GM21723 (cell line): ENCODE measurements around the gene SLC6A18.
"Not testable (repeated sequence)": the region's sequence is repeated elsewhere in the genome, so short reads cannot be mapped to it uniquely, and the experiment has no call there.

Experiments
- ATAC-seq: cut with Tn5 transposase; IDR thresholded peaks from one replicate; pipeline ENCODE4 v1.9.1; 2021; ENCODE audit warnings: mild to moderate bottlenecking, moderate library complexity; ENCODE audit not compliant: unreplicated experiment

SLC6A18 gene

DNA sequence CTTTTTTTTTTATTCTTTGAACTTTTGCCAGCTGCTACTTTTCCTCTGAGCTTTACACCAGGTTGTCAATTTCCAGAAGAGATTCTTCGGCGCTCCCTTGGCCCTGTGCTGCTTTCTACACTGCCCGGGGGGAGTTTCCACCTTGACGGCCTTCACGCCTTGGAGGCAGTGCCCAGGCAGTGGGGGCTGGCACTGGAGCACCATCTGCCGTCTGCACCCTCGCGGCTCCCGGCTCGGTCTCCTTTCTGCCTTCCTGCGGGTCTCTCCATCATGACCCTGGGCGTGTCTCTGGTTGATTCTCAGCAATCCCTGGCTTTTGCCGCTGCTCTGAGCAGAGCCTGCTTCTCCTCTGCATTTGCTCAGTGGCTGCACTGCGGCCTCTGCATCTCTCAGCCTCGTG, 2.9 kb downstream of the SLC6A18 start:
- no peak for ATAC-seq

- not testable (repeated sequence) for ATAC-seq
Observed at GRCh38 chr5:1229023-1229422, 3.8 kb downstream of the SLC6A18 start.

- ATAC-seq: no peak
Observed at GRCh38 chr5:1229822-1230221, 4.6 kb downstream of the SLC6A18 start.

DNA sequence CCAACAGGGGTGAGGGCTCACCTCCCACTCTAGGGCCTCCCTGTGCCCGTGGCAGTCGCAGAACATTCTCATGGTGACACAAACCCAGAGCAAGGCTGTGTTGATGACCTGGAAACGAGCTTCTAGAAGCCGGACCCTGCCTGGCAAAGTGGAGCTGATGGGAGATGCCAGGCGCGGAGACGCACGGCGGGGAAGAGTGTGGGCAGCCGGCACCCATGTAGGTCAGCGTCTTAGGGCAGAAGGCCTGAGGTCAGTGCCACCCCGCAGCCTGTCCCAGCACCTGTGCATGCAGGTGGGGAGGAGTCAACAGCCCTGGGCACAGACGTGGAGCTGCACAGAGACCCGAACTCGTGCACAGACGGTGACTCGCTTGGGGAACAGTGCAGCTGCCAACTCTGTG, 5.4 kb downstream of the SLC6A18 start:
- no peak for ATAC-seq

GRCh38 chr5:1231354-1231905, 6.2 kb downstream of the SLC6A18 start:
- ATAC-seq: no peak

- ATAC-seq: no peak
Observed at GRCh38 chr5:1232780-1233179, 7.6 kb downstream of the SLC6A18 start.

DNA sequence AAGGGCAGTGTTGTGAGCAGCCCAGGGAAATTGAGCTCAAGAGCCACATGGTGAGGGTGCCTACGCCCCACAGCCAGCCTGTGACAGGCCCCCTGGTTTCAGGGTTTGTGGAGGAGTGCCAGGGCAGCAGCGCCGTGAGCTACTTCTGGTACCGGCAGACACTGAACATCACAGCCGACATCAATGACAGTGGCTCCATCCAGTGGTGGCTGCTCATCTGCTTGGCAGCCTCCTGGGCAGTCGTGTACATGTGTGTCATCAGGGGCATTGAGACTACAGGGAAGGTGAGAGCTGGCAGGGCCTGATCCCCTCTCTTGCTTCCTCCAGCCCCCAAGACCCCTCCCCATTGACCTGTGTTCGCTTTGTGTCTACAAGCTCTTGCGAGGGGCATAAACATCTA, 10.2 kb downstream of the SLC6A18 start:
- ATAC-seq: no peak

- ATAC-seq: no peak
Observed at GRCh38 chr5:1235838-1236237, 10.7 kb downstream of the SLC6A18 start.

- no peak for ATAC-seq
Observed at GRCh38 chr5:1239505-1240251, 14.5 kb downstream of the SLC6A18 start.

DNA sequence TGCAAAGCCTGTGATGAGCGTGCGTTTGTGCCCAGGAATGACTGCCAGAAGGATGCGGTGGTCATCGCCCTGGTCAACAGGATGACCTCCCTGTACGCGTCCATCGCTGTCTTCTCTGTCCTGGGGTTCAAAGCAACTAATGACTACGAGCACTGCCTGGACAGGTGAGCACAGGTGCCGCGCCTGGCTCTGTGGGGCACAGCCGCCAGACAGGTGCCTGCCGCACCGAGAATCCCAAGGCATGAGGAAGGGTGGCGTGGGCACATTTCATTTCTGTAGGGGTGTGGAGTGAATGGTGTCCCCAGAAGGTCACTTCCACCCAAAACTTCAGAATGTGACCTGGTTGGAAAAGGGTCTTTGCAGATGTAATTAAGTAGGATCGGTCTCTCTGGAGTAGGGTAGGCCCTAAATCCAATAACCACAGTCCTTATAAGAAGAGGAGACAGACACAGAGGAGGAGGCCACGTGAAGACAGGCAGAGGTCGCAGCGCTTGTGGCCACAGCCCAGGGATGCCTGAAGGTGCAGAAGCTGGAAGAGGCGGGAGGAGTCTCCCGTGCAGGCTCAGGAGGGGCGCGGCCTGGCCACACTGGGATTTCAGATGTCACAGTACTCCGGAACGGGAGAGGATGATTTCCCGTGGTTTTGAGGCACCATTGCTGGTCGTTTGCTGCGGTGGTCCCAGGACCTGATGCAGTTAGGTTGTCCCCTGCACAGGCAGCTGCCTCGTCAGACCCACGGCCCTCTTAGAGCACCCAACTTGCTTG, 15.5 kb downstream of the SLC6A18 start:
- ATAC-seq: no peak

DNA sequence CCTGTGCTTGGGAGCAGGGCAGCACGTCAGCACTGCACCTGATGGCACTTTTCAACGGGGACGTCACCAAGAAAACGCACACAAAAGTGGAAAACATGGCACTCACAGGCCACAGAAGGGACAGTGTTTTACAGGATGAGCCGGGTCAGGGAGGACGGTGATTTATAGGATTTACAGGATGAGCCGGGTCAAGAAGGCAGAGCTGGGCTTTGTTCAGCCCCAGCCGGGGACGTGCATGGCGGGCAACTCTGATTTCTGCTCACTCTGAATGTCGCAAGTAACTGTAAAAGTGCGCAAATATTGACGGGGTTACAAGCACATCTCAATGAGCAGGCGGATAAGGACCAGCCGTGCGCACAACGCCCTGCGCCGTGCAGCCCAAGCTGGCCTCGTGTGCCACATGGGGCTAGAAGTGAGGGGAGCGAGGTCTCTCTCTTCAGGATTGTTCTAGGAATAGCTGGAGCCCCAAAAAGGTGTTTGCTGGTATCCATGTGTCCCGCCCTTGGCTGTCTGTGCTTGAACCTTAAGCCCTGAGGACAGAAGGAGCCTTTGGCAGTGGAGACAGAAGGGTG, 16.4 kb downstream of the SLC6A18 start:
- ATAC-seq: no peak

DNA sequence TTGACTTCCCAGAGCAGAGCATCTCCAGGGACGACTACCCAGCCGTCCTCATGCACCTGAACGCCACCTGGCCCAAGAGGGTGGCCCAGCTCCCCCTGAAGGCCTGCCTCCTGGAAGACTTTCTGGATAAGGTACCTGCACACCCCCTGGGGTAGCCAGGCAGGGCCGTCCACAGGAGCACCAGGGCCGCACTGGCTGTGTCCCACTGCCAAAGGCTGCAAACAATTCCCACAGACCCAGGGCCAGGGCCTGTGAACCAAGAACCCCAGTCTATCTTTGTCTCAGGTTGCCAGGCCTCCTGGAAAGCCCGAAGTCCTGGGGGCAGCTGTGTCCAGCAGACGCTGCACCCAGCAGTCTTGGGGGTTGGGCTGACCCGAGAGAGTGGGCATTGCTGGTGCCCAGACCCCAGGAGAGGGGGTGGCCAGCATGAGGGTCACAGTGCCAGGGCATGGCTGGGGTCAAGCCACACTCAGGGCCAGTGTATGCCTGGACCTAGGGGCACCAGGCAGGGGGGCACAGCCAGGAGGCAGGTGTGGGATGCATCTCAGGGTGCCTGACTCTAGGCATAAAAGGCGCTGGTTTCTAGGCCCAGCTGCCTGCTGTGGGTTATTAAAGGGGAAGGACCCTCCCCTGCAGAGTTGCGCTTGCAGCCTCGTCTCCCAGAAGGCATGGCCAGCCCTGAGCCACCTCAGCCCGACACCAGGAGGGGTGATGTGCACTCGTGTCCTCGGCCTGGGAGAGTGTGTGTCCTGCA, 17.7 kb downstream of the SLC6A18 start:
- ATAC-seq: no peak

- ATAC-seq: no peak
Observed at GRCh38 chr5:1243487-1244130, 18.4 kb downstream of the SLC6A18 start.

GRCh38 chr5:1244255-1244654, 19.1 kb downstream of the SLC6A18 start:
- ATAC-seq: no peak

DNA sequence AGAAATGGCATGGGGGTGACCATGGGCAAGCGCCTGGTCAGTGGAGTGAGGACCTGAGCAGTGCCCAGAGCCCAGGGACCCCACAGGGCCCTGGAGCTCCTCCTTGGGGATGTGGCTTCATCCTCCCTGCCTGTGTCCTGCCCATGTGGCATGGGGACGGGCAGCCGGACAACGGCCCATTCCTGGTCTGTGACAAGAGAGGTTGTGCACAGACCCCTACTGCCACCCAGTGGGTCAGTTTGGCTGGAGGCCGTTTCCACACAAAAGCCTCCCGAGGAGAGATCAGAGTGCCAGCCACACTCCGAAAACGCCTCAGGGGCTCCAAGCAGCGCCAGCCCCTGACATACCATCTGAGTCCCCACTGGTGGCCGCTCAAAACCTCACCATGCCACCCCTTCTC, 19.8 kb downstream of the SLC6A18 start:
- ATAC-seq: no peak

DNA sequence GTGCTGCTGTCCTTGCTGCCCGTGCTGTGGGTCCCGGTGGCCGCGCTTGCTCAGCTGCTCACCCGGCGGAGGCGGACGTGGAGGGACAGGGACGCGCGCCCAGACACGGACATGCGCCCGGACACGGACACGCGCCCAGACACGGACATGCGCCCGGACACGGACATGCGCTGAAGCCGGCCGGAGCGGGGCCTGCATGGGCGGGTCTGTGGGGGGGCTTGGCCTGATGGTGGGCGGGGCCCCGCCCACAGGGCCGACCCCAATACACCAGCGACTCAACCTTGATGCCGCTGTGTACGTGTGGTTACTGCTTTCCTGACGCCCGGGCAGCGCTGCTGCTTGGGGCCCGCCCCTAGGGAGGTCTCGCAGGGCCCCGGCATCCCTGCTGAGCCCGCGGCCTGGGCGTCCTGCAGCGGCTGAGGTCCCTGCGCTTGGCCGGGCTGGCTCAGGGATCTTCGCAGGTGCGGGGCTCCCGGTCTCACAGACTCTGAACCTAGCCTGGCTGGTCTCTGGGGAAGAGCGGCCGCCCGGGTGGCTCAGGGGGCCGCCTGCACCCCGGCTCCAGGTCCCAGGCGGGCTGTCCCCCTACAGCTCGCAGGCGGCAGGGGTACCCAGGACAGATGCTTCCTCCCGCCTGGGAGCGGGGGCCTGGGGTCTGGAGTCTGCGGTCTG, 20.9 kb downstream of the SLC6A18 start:
- ATAC-seq: no peak

GRCh38 chr5:1246711-1247431, 21.7 kb downstream of the SLC6A18 start:
- no peak for ATAC-seq

GRCh38 chr5:1247811-1248210, 22.6 kb downstream of the SLC6A18 start:
- ATAC-seq: no peak
